ENCODE measurements around the gene TIGIT.

TIGIT gene

GRCh38 chr3:114320246-114320645, 26.4 kb downstream of the TIGIT start:
- H3K27me3 ChIP-seq (ENCODE audit: insufficient read depth, poor library complexity, severe bottlenecking), result peaks cover 3% of the 10 kb centered on the region
- DNase-seq (ENCODE audit: low read depth in 1 of 2, low spot score in 1 of 2), result no peak
- TF ChIP-seq SPI1 (IDR thresholded peaks at IDR 0.05; ENCODE audit: borderline replicate concordance, low read depth) (no peak), GABPA (IDR thresholded peaks at IDR 0.05; ENCODE audit: low read depth) (no peak), REST (IDR thresholded peaks at IDR 0.05; ENCODE audit: insufficient replicate concordance, low read depth) (no peak), CTCF (IDR thresholded peaks at IDR 0.05; ENCODE audit: insufficient read depth, low read length) (no peak), POLR2AphosphoS5 (IDR thresholded peaks at IDR 0.05; ENCODE audit: low read depth) (no peak)
- no peak overlapping the region for H3K4me3 ChIP-seq (replicated peaks; ENCODE audit: insufficient read depth, low read length)
- no peak overlapping the region for H3K27ac ChIP-seq (replicated peaks)

- no peak for TF ChIP-seq GABPA (IDR thresholded peaks at IDR 0.05; ENCODE audit: low read depth)
- no peak for TF ChIP-seq REST (IDR thresholded peaks at IDR 0.05; ENCODE audit: insufficient replicate concordance, low read depth)
- no peak for TF ChIP-seq CTCF (IDR thresholded peaks at IDR 0.05; ENCODE audit: insufficient read depth, low read length)
- no peak for TF ChIP-seq POLR2AphosphoS5 (IDR thresholded peaks at IDR 0.05; ENCODE audit: low read depth)
- TF ChIP-seq SPI1 (IDR thresholded peaks at IDR 0.05; ENCODE audit: borderline replicate concordance, low read depth), result no peak
- no peak for DNase-seq (ENCODE audit: low read depth in 1 of 2, low spot score in 1 of 2)
- H3K27ac ChIP-seq (replicated peaks), result no peak overlapping the region
- H3K27me3 ChIP-seq (ENCODE audit: insufficient read depth, poor library complexity, severe bottlenecking), result peaks cover 3% of the 10 kb centered on the region
- H3K4me3 ChIP-seq (replicated peaks; ENCODE audit: insufficient read depth, low read length), result no peak overlapping the region
These were observed 29.9 kb downstream of the TIGIT start for GRCh38 chr3:114323546-114324254.

- no peak overlapping the region for H3K27ac ChIP-seq (replicated peaks)
- peaks cover 3% of the 10 kb centered on the region for H3K27me3 ChIP-seq (ENCODE audit: insufficient read depth, poor library complexity, severe bottlenecking)
- no peak overlapping the region for H3K4me3 ChIP-seq (replicated peaks; ENCODE audit: insufficient read depth, low read length)
- no peak for DNase-seq (ENCODE audit: low read depth in 1 of 2, low spot score in 1 of 2)
- TF ChIP-seq CTCF (IDR thresholded peaks at IDR 0.05; ENCODE audit: insufficient read depth, low read length), result no peak
- no peak for TF ChIP-seq GABPA (IDR thresholded peaks at IDR 0.05; ENCODE audit: low read depth)
- TF ChIP-seq SPI1 (IDR thresholded peaks at IDR 0.05; ENCODE audit: borderline replicate concordance, low read depth), result no peak
- no peak for TF ChIP-seq REST (IDR thresholded peaks at IDR 0.05; ENCODE audit: insufficient replicate concordance, low read depth)
- TF ChIP-seq POLR2AphosphoS5 (IDR thresholded peaks at IDR 0.05; ENCODE audit: low read depth), result no peak
These were observed 33.8 kb downstream of the TIGIT start for GRCh38 chr3:114327665-114328064.

Data from HL-60 (cell line).